Ramos (cell line): ENCODE results near the gene H2BK1.

Experiments used
- in situ Hi-C: fragments of 300-500 bp; cut with MboI; formaldehyde crosslinking; loops from one replicate; pipeline ENCODE4 v1.14.3; 2022; ENCODE audit warnings: low sequenced_read_pairs; ENCODE audit not compliant: unreplicated experiment

H2BK1 gene

GRCh38 chr7:151235091-151235787 lies 25.0 kb upstream of the H2BK1 start:
- in situ Hi-C loops, result no loop called here

- in situ Hi-C loops, result no loop called here
These were observed 23.5 kb upstream of the H2BK1 start for GRCh38 chr7:151233804-151234203.

- in situ Hi-C loops, result no loop called here
These were observed 22.8 kb upstream of the H2BK1 start for GRCh38 chr7:151232917-151233701.

- in situ Hi-C loops, result no loop called here
These were observed 22.0 kb upstream of the H2BK1 start, which contains the start of gene CHPF2 for GRCh38 chr7:151232091-151232916. CHPF2 (plus strand) TSS chr7:151232483; CDS start chr7:151234012, 1,529 bp downstream.

- in situ Hi-C loops, result no loop called here
These were observed 20.8 kb upstream of the H2BK1 start for GRCh38 chr7:151231080-151231479.

GRCh38 chr7:151229249-151229648 lies 19.0 kb upstream of the H2BK1 start:
- in situ Hi-C loops, result no loop called here

- in situ Hi-C loops, result no loop called here
These were observed 18.0 kb upstream of the H2BK1 start for GRCh38 chr7:151228024-151228866.

GRCh38 chr7:151226875-151227782 lies 16.8 kb upstream of the H2BK1 start, which contains the start of gene ABCF2:
ABCF2 (minus strand) TSS chr7:151227205; CDS start chr7:151226458, 747 bp downstream.
- in situ Hi-C loops, result no loop called here

GRCh38 chr7:151226560-151226874 lies 16.2 kb upstream of the H2BK1 start:
- in situ Hi-C loops, result no loop called here

- in situ Hi-C loops, result no loop called here
These were observed 15.7 kb upstream of the H2BK1 start for GRCh38 chr7:151225948-151226510.

- in situ Hi-C loops, result no loop called here
These were observed 13.4 kb upstream of the H2BK1 start for GRCh38 chr7:151223728-151224127.

- in situ Hi-C loops, result no loop called here
These were observed 7.9 kb upstream of the H2BK1 start for GRCh38 chr7:151218170-151218569.

GRCh38 chr7:151215396-151215795 lies 5.1 kb upstream of the H2BK1 start:
- in situ Hi-C loops, result no loop called here

GRCh38 chr7:151213826-151214225 lies 3.5 kb upstream of the H2BK1 start:
- in situ Hi-C loops, result no loop called here

GRCh38 chr7:151212626-151213025 lies 2.3 kb upstream of the H2BK1 start:
- in situ Hi-C loops, result no loop called here

GRCh38 chr7:151211155-151211772 lies 976 bp upstream of the H2BK1 start:
- in situ Hi-C loops, result no loop called here

GRCh38 chr7:151209588-151209987 lies 700 bp downstream of the H2BK1 start:
- in situ Hi-C loops, result no loop called here

GRCh38 chr7:151208253-151208862 lies 1.9 kb downstream of the H2BK1 start:
- in situ Hi-C loops, result no loop called here
